Panc1 (cell line): ENCODE data around the gene DCAF17. TPM values are rescaled to one million over a fixed set of nuclear protein-coding genes. Genes with fewer than 3 reads are reported as not detected.
"Not testable (repeated sequence)": the region's sequence is repeated elsewhere in the genome, so short reads cannot be mapped to it uniquely, and the experiment has no call there.

ENCODE experiments used
- ATAC-seq: fragments of 200-7000 bp; cut with Tn5 transposase; 2 replicates; pipeline ENCODE4 v1.9.1; 2020; ENCODE audit warnings: mild to moderate bottlenecking, moderate library complexity
- BruUV-seq: library from RNA; stranded (reverse); fragments of 400-500 nt; replicated peaks from 2 replicates; lab custom pipeline; 2021; lab: Mats Ljungman, UMichigan
- CTCF ChIA-PET: fragments of 300-600 bp; sonication (Branson Sonifier 250); formaldehyde crosslinking; loops from one replicate; lab custom pipeline; 2022; ENCODE audit warnings: antibody characterized with exemption; lab: Charles Lee
- POLR2A ChIA-PET: fragments of 300-600 bp; sonication (Branson Sonifier 250); formaldehyde crosslinking; loops from one replicate; lab custom pipeline; 2022; ENCODE audit warnings: antibody characterized with exemption; lab: Charles Lee
- DNase-seq: peaks from one replicate; pipeline ENCODE4 v3.0.0-alpha.2; 2010; ENCODE audit warnings: low read depth, low spot score
- H3K27ac ChIP-seq: 2 replicates; pipeline ENCODE4 v1.5.1; 2011; ENCODE audit warnings: mild to moderate bottlenecking, low read length, inconsistent platforms
- H3K27me3 ChIP-seq: fragments of 200-500 bp; sonication (Bioruptor generic); 2 replicates; pipeline ENCODE4 v1.6.0; 2014; ENCODE audit warnings: low read length, inconsistent platforms; ENCODE audit not compliant: control insufficient read depth, insufficient read depth
- H3K36me3 ChIP-seq: fragments of 200-500 bp; sonication (Bioruptor generic); 2 replicates; pipeline ENCODE4 v1.5.1; 2014; ENCODE audit warnings: inconsistent platforms, mild to moderate bottlenecking, low read length, moderate library complexity; ENCODE audit not compliant: control insufficient read depth, insufficient read depth
- H3K4me1 ChIP-seq: 2 replicates; pipeline ENCODE4 v1.5.1; 2011; ENCODE audit warnings: inconsistent platforms, mild to moderate bottlenecking, low read length, moderate library complexity; ENCODE audit not compliant: control insufficient read depth, insufficient read depth
- H3K4me3 ChIP-seq, 2 experiments: 2 replicates each; pipeline ENCODE4 v1.5.1; 2011 to 2012; ENCODE audit warnings: low read depth in 2 of 2, low read length in 2 of 2, mild to moderate bottlenecking in 2 of 2, inconsistent platforms in 1 of 2, moderate library complexity in 1 of 2
- H3K9me3 ChIP-seq: fragments of 200-500 bp; sonication (Bioruptor generic); 2 replicates; pipeline ENCODE4 v1.5.1; 2014; ENCODE audit warnings: low read depth, mild to moderate bottlenecking, inconsistent platforms, low read length, moderate library complexity; ENCODE audit not compliant: control insufficient read depth, insufficient read depth
- POLR2AphosphoS5 ChIP-seq: IDR thresholded peaks from 2 replicates; pipeline ENCODE4 v1.6.1; 2012; ENCODE audit warnings: mild to moderate bottlenecking, low read depth, low read length, moderate library complexity
- SIN3A ChIP-seq: IDR thresholded peaks from 2 replicates; pipeline ENCODE4 v1.6.1; 2012; ENCODE audit warnings: low read depth, mild to moderate bottlenecking, low read length, moderate library complexity, borderline replicate concordance; ENCODE audit not compliant: insufficient read depth
- TCF7L2 ChIP-seq: IDR thresholded peaks from 2 replicates; pipeline ENCODE4 v1.6.1; 2011; ENCODE audit warnings: mild to moderate bottlenecking, low read depth, low read length, inconsistent platforms
- in situ Hi-C: cut with HindIII; loops from 2 replicates; pipeline ENCODE4 v1.10.0; 2016; ENCODE audit warnings: low sequenced_read_pairs, low pct_unique_long_range_greater_than_20kb
- intact Hi-C: fragments of 100-400 bp; cut with micrococcal nuclease; formaldehyde crosslinking; loops from one replicate; pipeline ENCODE4 v1.10.0; 2022; ENCODE audit not compliant: unreplicated experiment
- total RNA-seq: library from RNA; stranded (reverse); gene quantifications from one replicate; pipeline ENCODE4 v1.2.1, GENCODE V29; 2021; ENCODE audit not compliant: unreplicated experiment
- TF ChIP-seq, protein P1 (sequence below), 2 experiments: IDR thresholded peaks; 2 replicates each; pipeline ENCODE4 v1.6.1; 2011 to 2012; ENCODE audit warnings: low read depth in 2 of 2, control low read depth in 1 of 2, low read length in 1 of 2, mild to moderate bottlenecking in 1 of 2, moderate library complexity in 1 of 2; ENCODE audit not compliant: insufficient read depth in 1 of 2
- TF ChIP-seq, protein P2 (sequence below): fragments of 450-650 bp; IDR thresholded peaks from 2 replicates; pipeline ENCODE4 v1.5.1; 2017; ENCODE audit warnings: mild to moderate bottlenecking

Gene DCAF17
- total RNA-seq, 1 experiment from 2014 or later, result 19.0 TPM

DNA sequence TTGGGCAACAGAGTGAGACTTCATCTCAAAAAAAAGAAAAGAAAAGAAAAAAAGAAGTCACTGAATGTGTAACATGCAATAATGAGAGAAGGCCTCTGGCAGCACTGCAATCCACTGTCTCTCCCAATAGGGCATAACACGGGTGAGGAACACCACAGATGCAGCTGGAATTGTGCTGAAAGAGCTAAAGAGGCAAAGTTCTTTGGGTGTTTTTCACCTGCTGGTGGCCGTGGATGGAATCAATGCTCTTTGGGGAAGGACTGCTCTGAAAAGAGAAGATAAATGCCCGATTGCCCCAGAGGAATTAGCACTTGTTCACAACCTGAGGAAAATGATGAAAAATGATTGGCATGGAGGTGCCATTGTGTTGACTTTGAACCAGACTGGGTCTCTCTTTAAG lies 57.3 kb downstream of the DCAF17 start:
- CTCF ChIA-PET, result no interaction called here
- intact Hi-C loops (no loop called here), in situ Hi-C loops (no loop called here)
- Histone ChIP-seq H3K36me3 (no peaks in the 10 kb centered on the region), H3K27ac (no peak overlapping the region), H3K4me3 (no peak overlapping the region), H3K27me3 (no peaks in the 10 kb centered on the region), H3K4me1 (no peaks in the 10 kb centered on the region), H3K9me3 (no peaks in the 10 kb centered on the region)
- BruUV-seq, result no TSS peak
- POLR2A ChIA-PET, result no interaction called here
- no peak for ATAC-seq
- DNase-seq, result no peak
- TF ChIP-seq, protein P1, sequence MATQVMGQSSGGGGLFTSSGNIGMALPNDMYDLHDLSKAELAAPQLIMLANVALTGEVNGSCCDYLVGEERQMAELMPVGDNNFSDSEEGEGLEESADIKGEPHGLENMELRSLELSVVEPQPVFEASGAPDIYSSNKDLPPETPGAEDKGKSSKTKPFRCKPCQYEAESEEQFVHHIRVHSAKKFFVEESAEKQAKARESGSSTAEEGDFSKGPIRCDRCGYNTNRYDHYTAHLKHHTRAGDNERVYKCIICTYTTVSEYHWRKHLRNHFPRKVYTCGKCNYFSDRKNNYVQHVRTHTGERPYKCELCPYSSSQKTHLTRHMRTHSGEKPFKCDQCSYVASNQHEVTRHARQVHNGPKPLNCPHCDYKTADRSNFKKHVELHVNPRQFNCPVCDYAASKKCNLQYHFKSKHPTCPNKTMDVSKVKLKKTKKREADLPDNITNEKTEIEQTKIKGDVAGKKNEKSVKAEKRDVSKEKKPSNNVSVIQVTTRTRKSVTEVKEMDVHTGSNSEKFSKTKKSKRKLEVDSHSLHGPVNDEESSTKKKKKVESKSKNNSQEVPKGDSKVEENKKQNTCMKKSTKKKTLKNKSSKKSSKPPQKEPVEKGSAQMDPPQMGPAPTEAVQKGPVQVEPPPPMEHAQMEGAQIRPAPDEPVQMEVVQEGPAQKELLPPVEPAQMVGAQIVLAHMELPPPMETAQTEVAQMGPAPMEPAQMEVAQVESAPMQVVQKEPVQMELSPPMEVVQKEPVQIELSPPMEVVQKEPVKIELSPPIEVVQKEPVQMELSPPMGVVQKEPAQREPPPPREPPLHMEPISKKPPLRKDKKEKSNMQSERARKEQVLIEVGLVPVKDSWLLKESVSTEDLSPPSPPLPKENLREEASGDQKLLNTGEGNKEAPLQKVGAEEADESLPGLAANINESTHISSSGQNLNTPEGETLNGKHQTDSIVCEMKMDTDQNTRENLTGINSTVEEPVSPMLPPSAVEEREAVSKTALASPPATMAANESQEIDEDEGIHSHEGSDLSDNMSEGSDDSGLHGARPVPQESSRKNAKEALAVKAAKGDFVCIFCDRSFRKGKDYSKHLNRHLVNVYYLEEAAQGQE (IDR thresholded peaks at IDR 0.05; ENCODE audit: insufficient read depth in 1 of 2, low read depth in 2 of 2, low read length in 1 of 2), result no peak
- TF ChIP-seq, protein P2, sequence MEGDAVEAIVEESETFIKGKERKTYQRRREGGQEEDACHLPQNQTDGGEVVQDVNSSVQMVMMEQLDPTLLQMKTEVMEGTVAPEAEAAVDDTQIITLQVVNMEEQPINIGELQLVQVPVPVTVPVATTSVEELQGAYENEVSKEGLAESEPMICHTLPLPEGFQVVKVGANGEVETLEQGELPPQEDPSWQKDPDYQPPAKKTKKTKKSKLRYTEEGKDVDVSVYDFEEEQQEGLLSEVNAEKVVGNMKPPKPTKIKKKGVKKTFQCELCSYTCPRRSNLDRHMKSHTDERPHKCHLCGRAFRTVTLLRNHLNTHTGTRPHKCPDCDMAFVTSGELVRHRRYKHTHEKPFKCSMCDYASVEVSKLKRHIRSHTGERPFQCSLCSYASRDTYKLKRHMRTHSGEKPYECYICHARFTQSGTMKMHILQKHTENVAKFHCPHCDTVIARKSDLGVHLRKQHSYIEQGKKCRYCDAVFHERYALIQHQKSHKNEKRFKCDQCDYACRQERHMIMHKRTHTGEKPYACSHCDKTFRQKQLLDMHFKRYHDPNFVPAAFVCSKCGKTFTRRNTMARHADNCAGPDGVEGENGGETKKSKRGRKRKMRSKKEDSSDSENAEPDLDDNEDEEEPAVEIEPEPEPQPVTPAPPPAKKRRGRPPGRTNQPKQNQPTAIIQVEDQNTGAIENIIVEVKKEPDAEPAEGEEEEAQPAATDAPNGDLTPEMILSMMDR, result no peak
- TF ChIP-seq SIN3A, result no peak
- no peak for TF ChIP-seq TCF7L2
- no peak for TF ChIP-seq POLR2AphosphoS5

DNA sequence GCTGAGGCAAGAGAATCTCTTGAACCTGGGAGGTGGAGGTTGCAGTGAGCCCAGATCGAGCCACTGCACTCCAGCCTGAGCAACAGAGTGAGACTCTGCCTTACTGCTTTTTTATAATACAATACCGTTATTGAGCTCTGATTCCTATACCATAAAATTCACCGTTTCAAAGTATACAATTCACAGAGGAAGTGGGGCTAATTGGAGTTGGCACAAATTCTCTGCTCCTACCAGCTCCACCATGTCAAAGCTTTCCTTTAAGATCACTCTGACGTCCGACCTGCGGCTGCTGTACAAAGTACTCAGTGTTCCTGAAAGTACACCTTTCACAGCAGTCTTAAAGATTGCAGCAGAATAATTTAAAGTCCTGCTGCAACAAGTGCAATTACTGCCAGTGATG lies 58.6 kb downstream of the DCAF17 start:
- no peak overlapping the region for H3K27ac ChIP-seq
- intact Hi-C loops (no loop called here), in situ Hi-C loops (no loop called here)
- POLR2A ChIA-PET, result no interaction called here
- no peak for DNase-seq
- no peaks in the 10 kb centered on the region for H3K4me1 ChIP-seq
- TF ChIP-seq POLR2AphosphoS5, result no peak
- TF ChIP-seq SIN3A, result no peak
- TF ChIP-seq, protein P2, result no peak
- TF ChIP-seq TCF7L2, result no peak
- TF ChIP-seq, protein P1 (IDR thresholded peaks at IDR 0.05; ENCODE audit: insufficient read depth in 1 of 2, low read depth in 2 of 2, low read length in 1 of 2), result no peak
- no peaks in the 10 kb centered on the region for H3K9me3 ChIP-seq
- CTCF ChIA-PET, result no interaction called here
- no peaks in the 10 kb centered on the region for H3K27me3 ChIP-seq
- no peak overlapping the region for H3K4me3 ChIP-seq
- no TSS peak for BruUV-seq
- no peaks in the 10 kb centered on the region for H3K36me3 ChIP-seq
- ATAC-seq, result no peak

DNA sequence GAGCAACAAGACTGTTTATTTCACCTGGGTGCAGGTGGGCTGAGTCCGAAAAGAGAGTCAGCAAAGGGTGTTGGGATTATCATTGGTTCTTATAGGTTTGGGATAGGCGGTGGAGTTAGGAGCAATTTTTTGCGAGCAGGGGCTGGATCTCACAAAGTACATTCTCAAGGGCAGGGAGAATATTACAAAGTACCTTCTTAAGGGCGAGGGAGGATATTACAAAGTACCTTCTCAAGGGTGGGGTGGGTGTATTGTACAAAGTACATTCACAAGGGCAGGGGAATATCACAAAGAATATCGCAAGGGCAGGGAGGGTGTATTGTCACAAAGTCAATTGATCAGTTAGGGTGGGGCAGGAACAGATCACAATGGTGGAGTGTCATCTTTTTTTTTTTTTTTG lies 63.6 kb downstream of the DCAF17 start:
- H3K27me3 ChIP-seq, in situ Hi-C loops, CTCF ChIA-PET, POLR2A ChIA-PET, H3K36me3 ChIP-seq, intact Hi-C loops, DNase-seq, H3K9me3 ChIP-seq, BruUV-seq, H3K27ac ChIP-seq, ATAC-seq, H3K4me3 ChIP-seq, H3K4me1 ChIP-seq: not testable (repeated sequence)
